SU-DHL-6 (cell line): ENCODE data around the gene WDR4.

ENCODE experiments used
- CTCF ChIP-seq: fragments of 200-600 bp; sonication (generic); IDR thresholded peaks from one replicate; pipeline ENCODE4 v1.5.1; 2017; ENCODE audit warnings: antibody characterized with exemption, mild to moderate bottlenecking, low read length, moderate library complexity; ENCODE audit not compliant: insufficient read depth, poor library complexity, severe bottlenecking
- EZH2phosphoT487 ChIP-seq: fragments of 200-600 bp; sonication (generic), shearing (Covaris generic); conservative IDR thresholded peaks from 2 replicates; pipeline ENCODE4 v1.6.1; 2018; ENCODE audit warnings: mild to moderate bottlenecking, antibody characterized with exemption, low read length, moderate library complexity, mixed read lengths

- no peak for TF ChIP-seq CTCF
- no peak for TF ChIP-seq EZH2phosphoT487
Observed at GRCh38 chr21:42865776-42866160, 13.6 kb downstream of the WDR4 start.
